ENCODE results near the gene CD109.

DNA sequence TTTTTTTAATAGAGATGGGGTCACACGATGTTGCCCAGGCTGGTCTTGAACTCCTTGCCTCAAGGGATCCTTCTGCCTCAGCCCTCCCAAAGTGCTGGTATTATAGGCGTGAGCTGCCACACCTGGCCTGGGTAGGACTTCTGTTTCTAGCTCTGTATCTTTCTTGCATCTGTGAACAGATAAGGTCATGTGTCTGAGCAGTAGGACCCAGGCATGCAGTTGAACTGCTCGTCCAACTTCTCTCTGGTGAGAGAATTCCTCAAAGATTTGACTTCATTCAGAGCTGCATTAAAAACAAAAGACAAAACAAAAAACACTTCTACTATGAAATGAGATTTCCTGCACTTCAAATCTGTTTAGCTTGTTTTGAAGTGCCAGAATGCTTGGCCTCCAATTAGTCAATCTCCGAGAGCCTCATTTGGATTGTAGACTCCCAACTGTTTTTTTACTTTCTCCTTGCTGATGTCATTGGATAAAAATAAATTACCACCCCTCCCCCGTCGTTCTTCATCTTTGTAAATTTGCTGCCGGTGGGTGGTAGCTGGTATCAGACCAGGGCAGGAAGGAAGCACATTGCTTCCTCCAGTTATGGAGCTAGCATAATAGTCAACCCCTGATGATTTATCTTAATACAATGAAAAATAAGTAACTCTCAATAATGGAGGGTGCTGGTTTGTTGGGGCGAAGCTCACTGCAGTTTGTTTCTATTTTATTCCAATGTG is 17.6 kb downstream of the CD109 start:
- TF ChIP-seq, protein P1, sequence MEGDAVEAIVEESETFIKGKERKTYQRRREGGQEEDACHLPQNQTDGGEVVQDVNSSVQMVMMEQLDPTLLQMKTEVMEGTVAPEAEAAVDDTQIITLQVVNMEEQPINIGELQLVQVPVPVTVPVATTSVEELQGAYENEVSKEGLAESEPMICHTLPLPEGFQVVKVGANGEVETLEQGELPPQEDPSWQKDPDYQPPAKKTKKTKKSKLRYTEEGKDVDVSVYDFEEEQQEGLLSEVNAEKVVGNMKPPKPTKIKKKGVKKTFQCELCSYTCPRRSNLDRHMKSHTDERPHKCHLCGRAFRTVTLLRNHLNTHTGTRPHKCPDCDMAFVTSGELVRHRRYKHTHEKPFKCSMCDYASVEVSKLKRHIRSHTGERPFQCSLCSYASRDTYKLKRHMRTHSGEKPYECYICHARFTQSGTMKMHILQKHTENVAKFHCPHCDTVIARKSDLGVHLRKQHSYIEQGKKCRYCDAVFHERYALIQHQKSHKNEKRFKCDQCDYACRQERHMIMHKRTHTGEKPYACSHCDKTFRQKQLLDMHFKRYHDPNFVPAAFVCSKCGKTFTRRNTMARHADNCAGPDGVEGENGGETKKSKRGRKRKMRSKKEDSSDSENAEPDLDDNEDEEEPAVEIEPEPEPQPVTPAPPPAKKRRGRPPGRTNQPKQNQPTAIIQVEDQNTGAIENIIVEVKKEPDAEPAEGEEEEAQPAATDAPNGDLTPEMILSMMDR (IDR thresholded peaks at IDR 0.05): no peak
- TF ChIP-seq POLR2A (IDR thresholded peaks at IDR 0.05): no peak
